ENCODE measurements around the gene JADE3. TPM values are rescaled to one million over a fixed set of nuclear protein-coding genes. Genes with fewer than 3 reads are reported as not detected.

JADE3 gene
- total and polyA plus RNA-seq, 2 experiments from 2014 or later, result 4.5 to 15.3 TPM

DNA sequence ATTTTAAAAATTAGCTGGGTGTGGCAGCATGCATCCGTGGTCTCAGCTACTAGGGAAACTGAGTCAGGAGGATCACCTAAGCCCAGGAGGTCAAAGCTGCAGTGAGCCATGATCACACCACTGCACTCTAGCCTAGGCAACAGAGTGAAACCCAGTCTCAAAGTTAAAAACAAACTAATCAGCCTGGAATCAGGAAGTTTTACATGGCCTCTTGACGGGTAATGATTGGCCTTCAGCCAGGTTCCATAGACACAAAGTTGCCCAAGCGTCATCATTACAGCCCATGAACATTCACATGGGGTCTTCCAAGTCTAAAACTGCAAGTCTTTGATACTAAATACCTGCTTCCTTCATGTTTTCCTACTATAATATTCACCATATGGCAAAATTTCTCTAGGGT, 156.0 kb downstream of the JADE3 start:
- Mint-ChIP-seq H3K9me3 (no peaks in the 10 kb centered on the region), H3K4me1 (no peaks in the 10 kb centered on the region), H3K27me3 (ENCODE audit: insufficient read depth, low read depth, poor library complexity) (no peaks in the 10 kb centered on the region), H3K27ac (no peak overlapping the region), H3K4me3 (no peak overlapping the region), H3K36me3 (ENCODE audit: low read depth) (no peaks in the 10 kb centered on the region)
- H3K36me3 ChIP-seq (ENCODE audit: insufficient read depth), result no peaks in the 10 kb centered on the region
- H3K27ac ChIP-seq (ENCODE audit: low read depth), result no peak overlapping the region
- ATAC-seq (no peak), DNase-seq (ENCODE audit: low spot score) (no peak)
- H3F3A ChIP-seq (replicated peaks; ENCODE audit: low read depth), result no peaks in the 10 kb centered on the region
- no peaks in the 10 kb centered on the region for H4K20me1 ChIP-seq (replicated peaks; ENCODE audit: insufficient read depth)
- no peak overlapping the region for H3K4me2 ChIP-seq
- H3K4me3 ChIP-seq, result no peak overlapping the region
- no peaks in the 10 kb centered on the region for H3K79me2 ChIP-seq (replicated peaks; ENCODE audit: insufficient read depth)
- no peaks in the 10 kb centered on the region for H3K9me2 ChIP-seq (ENCODE audit: insufficient read depth)
- no peaks in the 10 kb centered on the region for H3K27me3 ChIP-seq (ENCODE audit: insufficient read depth)
- TF ChIP-seq ZNF114 (CRISPR knock-in tag; IDR thresholded peaks at IDR 0.05), result no peak
- TF ChIP-seq, protein P1, sequence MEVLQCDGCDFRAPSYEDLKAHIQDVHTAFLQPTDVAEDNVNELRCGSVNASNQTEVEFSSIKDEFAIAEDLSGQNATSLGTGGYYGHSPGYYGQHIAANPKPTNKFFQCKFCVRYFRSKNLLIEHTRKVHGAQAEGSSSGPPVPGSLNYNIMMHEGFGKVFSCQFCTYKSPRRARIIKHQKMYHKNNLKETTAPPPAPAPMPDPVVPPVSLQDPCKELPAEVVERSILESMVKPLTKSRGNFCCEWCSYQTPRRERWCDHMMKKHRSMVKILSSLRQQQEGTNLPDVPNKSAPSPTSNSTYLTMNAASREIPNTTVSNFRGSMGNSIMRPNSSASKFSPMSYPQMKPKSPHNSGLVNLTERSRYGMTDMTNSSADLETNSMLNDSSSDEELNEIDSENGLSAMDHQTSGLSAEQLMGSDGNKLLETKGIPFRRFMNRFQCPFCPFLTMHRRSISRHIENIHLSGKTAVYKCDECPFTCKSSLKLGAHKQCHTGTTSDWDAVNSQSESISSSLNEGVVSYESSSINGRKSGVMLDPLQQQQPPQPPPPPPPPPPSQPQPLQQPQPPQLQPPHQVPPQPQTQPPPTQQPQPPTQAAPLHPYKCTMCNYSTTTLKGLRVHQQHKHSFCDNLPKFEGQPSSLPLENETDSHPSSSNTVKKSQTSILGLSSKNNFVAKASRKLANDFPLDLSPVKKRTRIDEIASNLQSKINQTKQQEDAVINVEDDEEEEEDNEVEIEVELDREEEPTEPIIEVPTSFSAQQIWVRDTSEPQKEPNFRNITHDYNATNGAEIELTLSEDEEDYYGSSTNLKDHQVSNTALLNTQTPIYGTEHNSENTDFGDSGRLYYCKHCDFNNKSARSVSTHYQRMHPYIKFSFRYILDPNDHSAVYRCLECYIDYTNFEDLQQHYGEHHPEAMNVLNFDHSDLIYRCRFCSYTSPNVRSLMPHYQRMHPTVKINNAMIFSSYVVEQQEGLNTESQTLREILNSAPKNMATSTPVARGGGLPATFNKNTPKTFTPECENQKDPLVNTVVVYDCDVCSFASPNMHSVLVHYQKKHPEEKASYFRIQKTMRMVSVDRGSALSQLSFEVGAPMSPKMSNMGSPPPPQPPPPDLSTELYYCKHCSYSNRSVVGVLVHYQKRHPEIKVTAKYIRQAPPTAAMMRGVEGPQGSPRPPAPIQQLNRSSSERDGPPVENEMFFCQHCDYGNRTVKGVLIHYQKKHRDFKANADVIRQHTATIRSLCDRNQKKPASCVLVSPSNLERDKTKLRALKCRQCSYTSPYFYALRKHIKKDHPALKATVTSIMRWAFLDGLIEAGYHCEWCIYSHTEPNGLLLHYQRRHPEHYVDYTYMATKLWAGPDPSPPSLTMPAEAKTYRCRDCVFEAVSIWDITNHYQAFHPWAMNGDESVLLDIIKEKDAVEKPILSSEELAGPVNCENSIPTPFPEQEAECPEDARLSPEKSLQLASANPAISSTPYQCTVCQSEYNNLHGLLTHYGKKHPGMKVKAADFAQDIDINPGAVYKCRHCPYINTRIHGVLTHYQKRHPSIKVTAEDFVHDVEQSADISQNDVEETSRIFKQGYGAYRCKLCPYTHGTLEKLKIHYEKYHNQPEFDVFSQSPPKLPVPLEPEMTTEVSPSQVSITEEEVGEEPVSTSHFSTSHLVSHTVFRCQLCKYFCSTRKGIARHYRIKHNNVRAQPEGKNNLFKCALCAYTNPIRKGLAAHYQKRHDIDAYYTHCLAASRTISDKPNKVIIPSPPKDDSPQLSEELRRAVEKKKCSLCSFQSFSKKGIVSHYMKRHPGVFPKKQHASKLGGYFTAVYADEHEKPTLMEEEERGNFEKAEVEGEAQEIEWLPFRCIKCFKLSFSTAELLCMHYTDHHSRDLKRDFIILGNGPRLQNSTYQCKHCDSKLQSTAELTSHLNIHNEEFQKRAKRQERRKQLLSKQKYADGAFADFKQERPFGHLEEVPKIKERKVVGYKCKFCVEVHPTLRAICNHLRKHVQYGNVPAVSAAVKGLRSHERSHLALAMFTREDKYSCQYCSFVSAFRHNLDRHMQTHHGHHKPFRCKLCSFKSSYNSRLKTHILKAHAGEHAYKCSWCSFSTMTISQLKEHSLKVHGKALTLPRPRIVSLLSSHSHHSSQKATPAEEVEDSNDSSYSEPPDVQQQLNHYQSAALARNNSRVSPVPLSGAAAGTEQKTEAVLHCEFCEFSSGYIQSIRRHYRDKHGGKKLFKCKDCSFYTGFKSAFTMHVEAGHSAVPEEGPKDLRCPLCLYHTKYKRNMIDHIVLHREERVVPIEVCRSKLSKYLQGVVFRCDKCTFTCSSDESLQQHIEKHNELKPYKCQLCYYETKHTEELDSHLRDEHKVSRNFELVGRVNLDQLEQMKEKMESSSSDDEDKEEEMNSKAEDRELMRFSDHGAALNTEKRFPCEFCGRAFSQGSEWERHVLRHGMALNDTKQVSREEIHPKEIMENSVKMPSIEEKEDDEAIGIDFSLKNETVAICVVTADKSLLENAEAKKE (CRISPR knock-in tag; IDR thresholded peaks at IDR 0.05), result no peak
- TF ChIP-seq, protein P2, sequence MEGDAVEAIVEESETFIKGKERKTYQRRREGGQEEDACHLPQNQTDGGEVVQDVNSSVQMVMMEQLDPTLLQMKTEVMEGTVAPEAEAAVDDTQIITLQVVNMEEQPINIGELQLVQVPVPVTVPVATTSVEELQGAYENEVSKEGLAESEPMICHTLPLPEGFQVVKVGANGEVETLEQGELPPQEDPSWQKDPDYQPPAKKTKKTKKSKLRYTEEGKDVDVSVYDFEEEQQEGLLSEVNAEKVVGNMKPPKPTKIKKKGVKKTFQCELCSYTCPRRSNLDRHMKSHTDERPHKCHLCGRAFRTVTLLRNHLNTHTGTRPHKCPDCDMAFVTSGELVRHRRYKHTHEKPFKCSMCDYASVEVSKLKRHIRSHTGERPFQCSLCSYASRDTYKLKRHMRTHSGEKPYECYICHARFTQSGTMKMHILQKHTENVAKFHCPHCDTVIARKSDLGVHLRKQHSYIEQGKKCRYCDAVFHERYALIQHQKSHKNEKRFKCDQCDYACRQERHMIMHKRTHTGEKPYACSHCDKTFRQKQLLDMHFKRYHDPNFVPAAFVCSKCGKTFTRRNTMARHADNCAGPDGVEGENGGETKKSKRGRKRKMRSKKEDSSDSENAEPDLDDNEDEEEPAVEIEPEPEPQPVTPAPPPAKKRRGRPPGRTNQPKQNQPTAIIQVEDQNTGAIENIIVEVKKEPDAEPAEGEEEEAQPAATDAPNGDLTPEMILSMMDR (conservative IDR thresholded peaks at IDR 0.05; ENCODE audit: low read depth in 2 of 2), result no peak
- no peak for TF ChIP-seq POLR2AphosphoS5 (IDR thresholded peaks at IDR 0.05; ENCODE audit: low read depth)
- TF ChIP-seq EZH2phosphoT487 (IDR thresholded peaks at IDR 0.05; ENCODE audit: unreplicated experiment), result no peak
- TF ChIP-seq REST (IDR thresholded peaks at IDR 0.05; ENCODE audit: unreplicated experiment), result no peak
- no peak for TF ChIP-seq JUNB (IDR thresholded peaks at IDR 0.05; ENCODE audit: unreplicated experiment)
- TF ChIP-seq, protein P3, sequence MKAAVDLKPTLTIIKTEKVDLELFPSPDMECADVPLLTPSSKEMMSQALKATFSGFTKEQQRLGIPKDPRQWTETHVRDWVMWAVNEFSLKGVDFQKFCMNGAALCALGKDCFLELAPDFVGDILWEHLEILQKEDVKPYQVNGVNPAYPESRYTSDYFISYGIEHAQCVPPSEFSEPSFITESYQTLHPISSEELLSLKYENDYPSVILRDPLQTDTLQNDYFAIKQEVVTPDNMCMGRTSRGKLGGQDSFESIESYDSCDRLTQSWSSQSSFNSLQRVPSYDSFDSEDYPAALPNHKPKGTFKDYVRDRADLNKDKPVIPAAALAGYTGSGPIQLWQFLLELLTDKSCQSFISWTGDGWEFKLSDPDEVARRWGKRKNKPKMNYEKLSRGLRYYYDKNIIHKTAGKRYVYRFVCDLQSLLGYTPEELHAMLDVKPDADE (IDR thresholded peaks at IDR 0.05), result no peak
- no peak for TF ChIP-seq ZNF331 (CRISPR knock-in tag; IDR thresholded peaks at IDR 0.05; ENCODE audit: low read depth)
- no peak for TF ChIP-seq CREB1 (CRISPR knock-in tag; IDR thresholded peaks at IDR 0.05; ENCODE audit: low read depth)
- no peak overlapping the region for H2AFZ ChIP-seq
- no peaks in the 10 kb centered on the region for H3K4me1 ChIP-seq (ENCODE audit: insufficient read depth)

All from GM23338 (cell line).